Left ventricle myocardium superior (tissue), 1 donor: ENCODE data around the gene PITPNM3. TPM values are rescaled to one million over a fixed set of nuclear protein-coding genes. Genes with fewer than 3 reads are reported as not detected.

ENCODE experiments used
- total RNA-seq: library from RNA; stranded (reverse); fragmentation: NEBNext Ultra II Directional; extraction: Animal tissue kit (Norgen Biotek cat#: 25700); gene quantifications from one replicate; pipeline ENCODE4 v1.2.1, GENCODE V29; 2021
- donor health status: DM: no; HTN: yes; CAD: no; lungs with severe emphysema.

Gene PITPNM3
- total RNA-seq, 1 donor from 2014 or later, result 0.59 TPM

Other genes starting within 250 kb of the PITPNM3 start
- not detected for gene AIPL1, start 121.4 kb downstream of the PITPNM3 start, total RNA-seq
- gene PIMREG, start 112.1 kb downstream of the PITPNM3 start, total RNA-seq, result not detected
- gene KIAA0753, start 84.2 kb upstream of the PITPNM3 start, total RNA-seq, result 4.5 TPM
- gene TXNDC17, start 84.5 kb upstream of the PITPNM3 start, total RNA-seq, result 47.2 TPM
- 14.3 TPM for gene MED31, start 95.0 kb upstream of the PITPNM3 start, total RNA-seq
- gene C17orf100, start 95.2 kb upstream of the PITPNM3 start, total RNA-seq, result 0.47 TPM
- gene SLC13A5, start 156.8 kb upstream of the PITPNM3 start, total RNA-seq, result not detected
- 18.7 TPM for gene XAF1, start 199.5 kb upstream of the PITPNM3 start, total RNA-seq
- gene FBXO39, start 219.7 kb upstream of the PITPNM3 start, total RNA-seq, result not detected